HFF-Myc (cell line): Measurements from ENCODE around the gene IFT43.

Experiments
- DNase-seq: peaks from one replicate; pipeline ENCODE4 v3.0.0-alpha.2; 2011; ENCODE audit warnings: low read depth; ENCODE audit errors: extremely low read depth
- H3K4me3 ChIP-seq: replicated peaks from 2 replicates; pipeline ENCODE4 v1.5.1; 2011; ENCODE audit warnings: low read depth, mild to moderate bottlenecking, control low read depth, low read length
- TF ChIP-seq, protein P1 (sequence below): IDR thresholded peaks from 2 replicates; pipeline ENCODE4 v1.5.1; 2012; ENCODE audit warnings: mild to moderate bottlenecking, low read depth, low read length, control low read depth; ENCODE audit errors: missing control alignments

IFT43 gene

DNA sequence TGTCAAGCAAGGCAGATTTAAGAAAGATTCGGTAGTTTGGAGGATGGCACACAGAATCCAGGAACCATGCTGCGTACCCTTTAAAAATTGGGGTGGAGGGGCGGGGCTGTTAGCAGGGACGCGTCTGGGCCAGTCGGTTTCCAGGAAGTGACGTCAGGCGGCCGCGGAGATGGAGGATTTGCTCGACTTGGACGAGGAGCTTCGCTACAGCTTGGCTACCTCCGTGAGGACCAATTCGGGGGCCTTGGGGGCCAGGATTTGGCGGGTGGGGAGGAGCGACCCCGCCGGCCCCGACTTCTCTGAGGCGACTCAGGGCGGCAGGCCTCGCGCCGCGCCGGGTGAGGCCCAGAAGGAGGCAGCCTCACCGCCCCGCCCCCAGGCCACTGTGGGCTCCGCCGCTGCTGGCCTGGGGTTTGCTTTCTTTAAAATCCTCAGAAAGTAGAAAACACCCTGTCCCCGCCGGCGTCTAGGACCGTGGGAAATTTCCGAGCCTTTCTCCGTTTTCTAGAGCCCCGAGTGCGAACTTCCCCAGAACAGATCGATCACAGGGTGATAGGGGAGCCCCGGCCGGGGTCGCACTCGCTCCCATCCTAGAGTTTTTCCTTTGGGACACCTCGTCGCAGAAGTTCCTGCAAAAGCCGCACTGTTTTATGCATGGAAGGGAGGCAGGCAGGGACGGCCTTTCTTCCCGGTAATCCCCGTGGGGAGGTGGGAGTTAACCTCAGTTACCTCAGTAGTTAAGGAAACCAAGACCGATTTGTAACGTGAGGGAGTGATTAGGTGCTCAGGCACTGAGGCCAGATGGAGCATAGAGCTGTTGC is at the start of gene IFT43:
TSS of gene IFT43 (plus strand) at position 146 of the 821 bp plus-strand sequence. CDS start at position 170, 24 bp downstream.
- TF ChIP-seq, protein P1, sequence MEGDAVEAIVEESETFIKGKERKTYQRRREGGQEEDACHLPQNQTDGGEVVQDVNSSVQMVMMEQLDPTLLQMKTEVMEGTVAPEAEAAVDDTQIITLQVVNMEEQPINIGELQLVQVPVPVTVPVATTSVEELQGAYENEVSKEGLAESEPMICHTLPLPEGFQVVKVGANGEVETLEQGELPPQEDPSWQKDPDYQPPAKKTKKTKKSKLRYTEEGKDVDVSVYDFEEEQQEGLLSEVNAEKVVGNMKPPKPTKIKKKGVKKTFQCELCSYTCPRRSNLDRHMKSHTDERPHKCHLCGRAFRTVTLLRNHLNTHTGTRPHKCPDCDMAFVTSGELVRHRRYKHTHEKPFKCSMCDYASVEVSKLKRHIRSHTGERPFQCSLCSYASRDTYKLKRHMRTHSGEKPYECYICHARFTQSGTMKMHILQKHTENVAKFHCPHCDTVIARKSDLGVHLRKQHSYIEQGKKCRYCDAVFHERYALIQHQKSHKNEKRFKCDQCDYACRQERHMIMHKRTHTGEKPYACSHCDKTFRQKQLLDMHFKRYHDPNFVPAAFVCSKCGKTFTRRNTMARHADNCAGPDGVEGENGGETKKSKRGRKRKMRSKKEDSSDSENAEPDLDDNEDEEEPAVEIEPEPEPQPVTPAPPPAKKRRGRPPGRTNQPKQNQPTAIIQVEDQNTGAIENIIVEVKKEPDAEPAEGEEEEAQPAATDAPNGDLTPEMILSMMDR = no peak
- no peak for DNase-seq
- H3K4me3 ChIP-seq = peak within 1 kb of the TSS; percentile 91

DNA sequence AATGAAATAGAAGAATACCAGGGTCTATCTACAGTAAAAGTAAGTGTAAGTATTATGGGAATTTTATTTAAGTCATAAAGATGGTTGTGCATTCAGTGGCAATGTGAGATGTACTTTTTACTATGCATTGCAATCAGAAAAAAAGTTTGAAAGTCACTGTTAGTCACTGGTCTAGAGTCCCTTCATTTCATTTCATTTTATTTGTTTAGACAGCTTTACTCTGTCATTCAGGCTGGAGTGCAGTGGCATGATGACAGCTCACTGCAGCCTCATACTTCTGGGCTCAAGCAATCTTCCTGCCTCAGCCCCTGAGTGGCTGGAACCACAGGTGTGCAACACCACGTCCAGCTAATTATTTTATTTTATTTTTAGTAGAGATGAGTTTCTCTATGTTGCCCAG is 46.4 kb upstream of the IFT43 start:
- TF ChIP-seq, protein P1 = no peak
- DNase-seq = no peak
- H3K4me3 ChIP-seq = no peak overlapping the region

DNA sequence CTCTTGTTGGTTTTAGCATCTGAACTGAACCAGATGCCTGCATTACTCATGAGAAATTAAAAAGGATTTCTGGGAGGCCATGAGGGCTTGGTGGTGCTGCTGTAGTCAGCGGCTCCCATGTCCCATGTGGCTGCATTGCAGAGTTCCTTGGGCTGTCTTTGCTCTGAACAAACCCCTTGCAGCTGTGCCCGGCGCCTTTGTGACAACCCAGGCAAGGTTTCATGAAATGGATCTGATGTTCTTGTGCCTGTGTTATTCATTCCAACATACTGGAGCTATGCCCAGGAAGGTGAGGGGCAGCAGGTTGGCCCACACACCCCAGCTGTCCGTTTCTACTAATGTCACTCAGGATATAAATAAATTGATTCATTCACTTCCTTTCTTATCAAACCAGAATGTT is 44.5 kb upstream of the IFT43 start:
- H3K4me3 ChIP-seq = no peak overlapping the region
- TF ChIP-seq, protein P1 = no peak
- DNase-seq = peak; percentile 11

DNA sequence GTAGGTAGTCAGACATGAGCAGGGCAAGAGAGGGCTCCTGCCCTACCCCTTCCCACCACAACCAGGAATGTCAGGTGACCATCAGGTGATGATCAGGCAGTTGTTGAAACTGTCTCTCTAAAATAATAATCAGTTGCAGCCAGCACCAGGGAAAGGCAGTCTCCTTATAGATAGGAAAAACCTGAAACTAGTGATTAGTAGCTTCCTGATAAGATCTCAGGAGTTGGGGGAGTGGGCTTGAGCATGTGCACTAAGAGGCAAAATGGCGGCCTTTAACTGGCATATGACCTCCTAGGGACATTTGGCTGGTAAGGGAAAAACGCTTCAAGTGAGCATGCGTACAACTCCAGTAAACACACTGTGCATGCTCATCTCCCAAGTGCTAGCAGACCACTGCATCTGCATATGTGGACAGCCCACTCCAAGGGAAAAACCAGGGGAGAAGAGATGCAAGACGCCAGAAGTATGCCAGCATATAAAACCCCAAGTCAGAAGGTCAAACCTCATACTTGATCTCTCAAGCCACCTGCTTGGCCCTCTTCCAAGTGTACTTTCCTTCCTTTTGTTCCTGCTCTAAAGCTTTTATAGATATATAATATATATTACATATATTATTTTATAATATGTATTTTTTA is 40.8 kb upstream of the IFT43 start:
- no peak overlapping the region for H3K4me3 ChIP-seq
- TF ChIP-seq, protein P1 = no peak
- no peak for DNase-seq

DNA sequence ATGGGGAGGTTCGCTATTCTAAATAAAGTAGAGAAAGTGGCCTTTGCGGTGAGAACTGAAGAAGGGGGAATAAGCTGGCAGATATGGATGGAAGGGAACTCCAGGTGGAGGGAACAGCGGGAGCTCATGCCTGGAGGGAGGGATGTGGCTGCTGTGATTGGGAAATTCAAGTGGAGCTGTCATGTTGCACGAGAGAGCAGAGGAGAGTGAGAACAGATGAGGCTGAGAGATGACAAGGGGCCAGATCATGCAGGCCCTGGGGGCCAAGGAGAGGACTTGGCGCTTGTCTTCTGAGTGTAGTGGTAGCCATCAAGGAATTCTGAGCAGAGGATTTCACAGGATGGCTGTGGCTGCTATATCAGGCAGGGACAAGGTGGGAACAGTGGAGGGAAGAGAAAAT is 38.8 kb upstream of the IFT43 start:
- TF ChIP-seq, protein P1 = no peak
- no peak overlapping the region for H3K4me3 ChIP-seq
- DNase-seq = no peak

DNA sequence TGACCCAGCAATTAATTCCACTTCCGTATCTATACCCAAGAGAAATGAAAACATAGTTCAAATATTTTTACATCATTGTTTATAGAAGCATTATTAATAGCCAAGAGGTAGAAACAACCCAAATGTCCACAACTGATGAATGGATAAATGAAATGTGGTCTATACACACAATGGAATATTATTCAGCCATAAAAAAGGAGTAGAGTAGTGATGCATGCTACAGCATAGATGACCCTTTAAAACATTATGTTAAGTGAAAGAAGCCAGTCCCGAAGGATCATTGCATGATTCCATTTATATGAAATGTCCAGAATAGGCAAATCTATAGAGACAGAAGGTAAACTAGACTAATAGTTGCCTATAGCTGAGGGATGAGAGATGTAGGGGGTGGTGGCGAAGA is 33.1 kb upstream of the IFT43 start:
- DNase-seq = no peak
- TF ChIP-seq, protein P1 = no peak

DNA sequence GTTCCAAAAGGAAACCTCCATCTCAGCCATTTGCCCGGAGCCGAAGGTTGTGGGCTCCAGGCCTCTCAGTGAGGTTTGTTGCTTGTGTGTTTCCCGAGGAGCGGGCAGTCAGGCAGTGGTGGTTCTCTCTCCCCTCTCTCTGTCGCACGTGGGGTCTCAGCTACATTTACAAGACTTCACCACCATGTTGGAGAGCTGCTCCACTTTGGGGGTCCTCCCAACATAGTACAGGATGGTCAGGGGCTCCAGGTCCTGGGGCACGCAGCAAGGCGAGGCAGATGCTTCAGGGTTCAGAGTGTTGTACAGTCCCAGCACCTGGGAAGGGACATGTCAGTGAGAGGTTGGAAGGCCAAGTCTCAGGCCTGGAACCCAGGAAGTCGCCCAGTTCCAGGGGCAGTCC is 26.5 kb upstream of the IFT43 start:
- DNase-seq = no peak
- TF ChIP-seq, protein P1 = no peak
- H3K4me3 ChIP-seq = no peak overlapping the region

More for the DNA sequence above, 33.1 kb upstream of the IFT43 start:
- H3K4me3 ChIP-seq = no peak overlapping the region
